ENCODE data around the gene MPC1L.

Gene MPC1L

DNA sequence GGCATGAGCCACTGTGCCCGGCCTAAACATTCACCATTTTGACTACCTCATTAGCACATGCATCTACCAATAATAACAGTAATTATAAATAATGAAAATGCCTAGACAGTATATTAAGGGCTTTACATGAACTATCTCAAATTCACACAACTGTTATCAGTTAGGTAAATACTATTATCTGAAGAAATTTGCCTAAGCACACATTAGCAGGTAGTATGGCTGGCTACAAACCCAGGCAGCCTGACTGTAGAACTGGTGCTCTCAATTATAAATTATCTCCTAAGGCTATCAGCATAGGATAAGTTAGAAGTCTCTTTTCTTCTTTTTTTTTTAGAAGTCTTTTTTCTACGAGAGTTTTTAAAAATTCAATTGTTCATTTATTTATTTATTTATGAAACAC lies 38.3 kb downstream of the MPC1L start:
- no peak overlapping the region for H3K9ac ChIP-seq (ENCODE audit: low read length)
- peaks cover 3% of the 10 kb centered on the region for H3K27me3 ChIP-seq (replicated peaks; ENCODE audit: control insufficient read depth, insufficient read depth, low read length)
- no peaks in the 10 kb centered on the region for H3K4me1 ChIP-seq (ENCODE audit: control insufficient read depth, insufficient read depth, low read length)
- no peak for DNase-seq (ENCODE audit: low read depth)
- peaks cover 52% of the 10 kb centered on the region for H3K36me3 ChIP-seq (ENCODE audit: control insufficient read depth, insufficient read depth, low read length, severe bottlenecking)
- no peaks in the 10 kb centered on the region for H3K9me3 ChIP-seq (ENCODE audit: control insufficient read depth, low read length)
- H3K4me3 ChIP-seq (ENCODE audit: low read length): no peak overlapping the region

- DNase-seq (ENCODE audit: low read depth): no peak
- peaks cover 60% of the 10 kb centered on the region for H3K36me3 ChIP-seq (ENCODE audit: control insufficient read depth, insufficient read depth, low read length, severe bottlenecking)
- H3K4me1 ChIP-seq (ENCODE audit: control insufficient read depth, insufficient read depth, low read length): no peaks in the 10 kb centered on the region
Observed at GRCh38 chrX:40663078-40663740, 40.0 kb downstream of the MPC1L start.

GRCh38 chrX:40663880-40664630 lies 40.8 kb downstream of the MPC1L start:
- Histone ChIP-seq H3K4me3 (ENCODE audit: low read length) (no peak overlapping the region), H3K9ac (ENCODE audit: low read length) (no peak overlapping the region), H3K27me3 (replicated peaks; ENCODE audit: control insufficient read depth, insufficient read depth, low read length) (peaks cover 3% of the 10 kb centered on the region), H3K4me1 (ENCODE audit: control insufficient read depth, insufficient read depth, low read length) (no peaks in the 10 kb centered on the region), H3K36me3 (ENCODE audit: control insufficient read depth, insufficient read depth, low read length, severe bottlenecking) (peaks cover 63% of the 10 kb centered on the region), H3K9me3 (ENCODE audit: control insufficient read depth, low read length) (no peaks in the 10 kb centered on the region)
- DNase-seq (ENCODE audit: low read depth): peak; percentile 63

More at GRCh38 chrX:40663078-40663740, 40.0 kb downstream of the MPC1L start:
- Histone ChIP-seq H3K4me3 (ENCODE audit: low read length) (no peak overlapping the region), H3K9ac (ENCODE audit: low read length) (no peak overlapping the region), H3K27me3 (replicated peaks; ENCODE audit: control insufficient read depth, insufficient read depth, low read length) (peaks cover 3% of the 10 kb centered on the region), H3K9me3 (ENCODE audit: control insufficient read depth, low read length) (no peaks in the 10 kb centered on the region)

DNA sequence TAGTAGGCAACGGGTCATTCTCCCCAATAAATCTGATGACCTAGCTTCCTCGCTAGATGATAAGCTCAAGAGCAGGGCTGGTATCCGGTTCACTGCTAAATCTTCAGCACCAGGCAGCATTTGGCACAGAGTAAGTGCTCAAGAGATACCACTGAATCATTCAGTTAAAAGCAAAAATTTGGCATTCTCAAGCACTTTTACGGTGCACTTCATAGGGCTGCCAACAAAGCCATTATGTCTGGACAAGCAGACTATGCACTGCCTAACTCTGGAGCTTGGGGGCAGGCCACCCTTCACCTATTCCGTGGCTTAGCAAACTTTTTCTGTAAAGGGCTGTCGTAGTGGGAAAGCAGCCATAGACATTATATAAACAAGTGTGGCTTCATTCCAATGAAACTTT lies 47.9 kb downstream of the MPC1L start:
- Histone ChIP-seq H3K4me3 (ENCODE audit: low read length) (no peak overlapping the region), H3K36me3 (ENCODE audit: control insufficient read depth, insufficient read depth, low read length, severe bottlenecking) (peaks cover 65% of the 10 kb centered on the region), H3K9me3 (ENCODE audit: control insufficient read depth, low read length) (no peaks in the 10 kb centered on the region), H3K9ac (ENCODE audit: low read length) (no peak overlapping the region), H3K4me1 (ENCODE audit: control insufficient read depth, insufficient read depth, low read length) (no peaks in the 10 kb centered on the region), H3K27me3 (replicated peaks; ENCODE audit: control insufficient read depth, insufficient read depth, low read length) (peaks cover 1% of the 10 kb centered on the region)
- no peak for DNase-seq (ENCODE audit: low read depth)
